HepG2 (cell line): ENCODE results near the gene NUP155.

Experiments
- DPF2 ChIP-seq: sonication (generic); formaldehyde crosslinking; IDR thresholded peaks from 2 replicates; pipeline ENCODE4 v1.4.0; 2020; ENCODE audit warnings: mild to moderate bottlenecking, low read depth, missing genetic modification reagents, borderline replicate concordance
- IRF1 ChIP-seq: sonication (generic); formaldehyde crosslinking; IDR thresholded peaks from 2 replicates; pipeline ENCODE4 v1.4.0; 2020; ENCODE audit warnings: low read depth, mild to moderate bottlenecking, missing genetic modification reagents
- ZNF30 ChIP-seq: sonication (generic); formaldehyde crosslinking; IDR thresholded peaks from 2 replicates; pipeline ENCODE4 v1.5.0; 2020; ENCODE audit warnings: mild to moderate bottlenecking, missing genetic modification reagents

- no peak for TF ChIP-seq DPF2
- no peak for TF ChIP-seq ZNF30 (CRISPR knock-in tag)
- no peak for TF ChIP-seq IRF1 (CRISPR knock-in tag)
Observed at GRCh38 chr5:37251665-37252064, 119.2 kb downstream of the NUP155 start.
